B cell (primary cell): ENCODE data around the gene COL25A1. TPM values are rescaled to one million over a fixed set of nuclear protein-coding genes. Genes with fewer than 3 reads are reported as not detected.

Experiments used
- ATAC-seq: fragments of 200-7000 bp; cut with Tn5 transposase; one replicate; pipeline ENCODE4 v1.10.0; 2021; ENCODE audit warnings: low read depth, mild to moderate bottlenecking, moderate number of reproducible peaks, moderate library complexity
- CTCF ChIA-PET: fragments of 350-600 bp; sonication (Branson Sonifier 250); formaldehyde crosslinking; loops from one replicate; lab custom pipeline; 2021; ENCODE audit warnings: antibody characterized with exemption, inconsistent platforms; lab: Charles Lee
- POLR2A ChIA-PET: fragments of 350-600 bp; sonication (Branson Sonifier 250); formaldehyde crosslinking; loops from one replicate; lab custom pipeline; 2021; ENCODE audit warnings: antibody characterized with exemption; lab: Charles Lee
- DNase-seq: peaks from one replicate; pipeline ENCODE4 v3.0.0; 2013
- H2AFZ ChIP-seq: 2 replicates; pipeline ENCODE4 v1.6.1; 2012; ENCODE audit warnings: mild to moderate bottlenecking, low read depth, low read length; ENCODE audit not compliant: insufficient read depth, poor library complexity, severe bottlenecking
- H3K27ac ChIP-seq, 2 donors: 1 replicate in 1 of 2; 2 replicates in 1 of 2; pipeline ENCODE4 v1.5.1; 2012 to 2013; ENCODE audit warnings: low read length in 2 of 2, mild to moderate bottlenecking in 2 of 2, moderate library complexity in 1 of 2
- H3K27me3 ChIP-seq, 4 experiments: fragments of 200-600 bp in 1 of 4; sonication (generic) in 1 of 4; replicated peaks in 1 of 4; 1 replicate in 2 of 4; 2 replicates in 2 of 4; pipeline versions ENCODE4 v1.6.1 to v1.7.0; 2013 to 2016; ENCODE audit warnings: low read length in 3 of 4, mild to moderate bottlenecking in 2 of 4, mixed read lengths in 1 of 4, moderate library complexity in 1 of 4; ENCODE audit not compliant: insufficient read depth in 4 of 4, control insufficient read depth in 3 of 4; ENCODE audit errors: control extremely low read depth in 1 of 4
- H3K36me3 ChIP-seq, 2 experiments: replicated peaks in 1 of 2; 1 replicate in 1 of 2; 2 replicates in 1 of 2; pipeline versions ENCODE4 v1.6.1 to v1.7.1; 2013; ENCODE audit warnings: low read length in 1 of 2; ENCODE audit not compliant: insufficient read depth in 2 of 2, control insufficient read depth in 1 of 2; ENCODE audit errors: control extremely low read depth in 1 of 2, extremely low read depth in 1 of 2
- H3K4me1 ChIP-seq, 2 donors: fragments of 200-600 bp in 1 of 2; sonication (generic) in 1 of 2; 1 replicate in 1 of 2; 2 replicates in 1 of 2; pipeline versions ENCODE4 v1.5.1 to v1.6.1; 2013 to 2017; ENCODE audit warnings: low read length in 2 of 2; ENCODE audit not compliant: control insufficient read depth in 2 of 2, insufficient read depth in 2 of 2
- H3K4me2 ChIP-seq: replicated peaks from 2 replicates; pipeline ENCODE3; 2012; ENCODE audit warnings: mild to moderate bottlenecking, low read depth, low read length; ENCODE audit not compliant: poor library complexity, severe bottlenecking
- H3K4me3 ChIP-seq, 5 experiments: fragments of 200-600 bp in 1 of 5; sonication (generic) in 1 of 5; 1 replicate in 3 of 5; 2 replicates in 2 of 5; pipeline versions ENCODE4 v1.5.1 to v1.7.0; 2011 to 2016; ENCODE audit warnings: low read length in 4 of 5, mild to moderate bottlenecking in 4 of 5, low read depth in 2 of 5, control low read depth in 1 of 5, moderate library complexity in 1 of 5; ENCODE audit not compliant: insufficient read depth in 1 of 5; ENCODE audit errors: control extremely low read depth in 1 of 5, extremely low read depth in 1 of 5
- H3K79me2 ChIP-seq: fragments of 200-600 bp; sonication (generic); one replicate; pipeline ENCODE4 v1.6.0; 2016; ENCODE audit warnings: low read length; ENCODE audit not compliant: control insufficient read depth, insufficient read depth
- H3K9ac ChIP-seq: fragments of 200-600 bp; sonication (generic); 2 replicates; pipeline ENCODE4 v1.6.1; 2017; ENCODE audit warnings: mild to moderate bottlenecking, low read length, moderate library complexity
- H3K9me3 ChIP-seq, 3 donors: one replicate each; pipeline versions ENCODE4 v1.6.1 to v1.7.1; 2013; ENCODE audit warnings: low read length in 2 of 3; ENCODE audit not compliant: control insufficient read depth in 2 of 3, insufficient read depth in 1 of 3; ENCODE audit errors: control extremely low read depth in 1 of 3
- H4K20me1 ChIP-seq: 2 replicates; pipeline ENCODE4 v1.6.0; 2012; ENCODE audit warnings: mild to moderate bottlenecking, low read length; ENCODE audit not compliant: insufficient read depth, control insufficient read depth, poor library complexity, severe bottlenecking
- H3K27ac Mint-ChIP-seq: one replicate; pipeline ENCODE4 v1.8.0; 2021; ENCODE audit warnings: mixed read lengths
- H3K27me3 Mint-ChIP-seq: one replicate; pipeline ENCODE4 v1.8.0; 2021; ENCODE audit warnings: mixed read lengths
- H3K4me1 Mint-ChIP-seq: one replicate; pipeline ENCODE4 v1.8.0; 2021; ENCODE audit warnings: mixed read lengths
- H3K4me3 Mint-ChIP-seq: one replicate; pipeline ENCODE4 v1.8.0; 2021; ENCODE audit warnings: mixed read lengths
- H3K9me3 Mint-ChIP-seq: one replicate; pipeline ENCODE4 v1.8.0; 2022; ENCODE audit warnings: mixed read lengths; ENCODE audit not compliant: insufficient read depth
- CTCF ChIP-seq: fragments of 200-600 bp; IDR thresholded peaks from one replicate; pipeline ENCODE4 v1.8.0; 2022; ENCODE audit warnings: antibody characterized with exemption, mild to moderate bottlenecking
- EZH2 ChIP-seq: IDR thresholded peaks from 2 replicates; pipeline ENCODE4 v1.6.1; 2012; ENCODE audit warnings: borderline replicate concordance, low read depth, mild to moderate bottlenecking, moderate library complexity, low read length; ENCODE audit not compliant: insufficient read depth, poor library complexity, severe bottlenecking
- WGBS: methylation state at CpG from one replicate; pipeline ENCODE4 v1.1.5; 2013; ENCODE audit warnings: missing lambda C conversion rate; ENCODE audit not compliant: insufficient coverage; 5-methylcytosine and 5-hydroxymethylcytosine counted together
- intact Hi-C: fragments of 100-400 bp; cut with micrococcal nuclease; formaldehyde crosslinking; loops from one replicate; pipeline ENCODE4 v1.10.0; 2022
- polyA plus RNA-seq: library from polyadenylated mRNA; depleted of rRNA; stranded (reverse); fragments of >200 nt; gene quantifications from 2 replicates; pipeline ENCODE4 v1.2.3, GENCODE V29; 2012
- total RNA-seq, 2 donors: library from RNA; stranded (reverse); fragments of 120-200 nt in 1 of 2; gene quantifications; 1 replicate in 1 of 2; 2 replicates in 1 of 2; pipeline versions ENCODE4 v1.2.3 to v1.2.4, GENCODE V29; 2013 to 2022

The COL25A1 gene
- total and polyA plus RNA-seq, 2 donors (not counting 1 experiment from before 2014, with no cell fraction given), result not detected

GRCh38 chr4:108982402-108983185 is 319.9 kb downstream of the COL25A1 start:
- H3K27me3 Mint-ChIP-seq, result peaks cover 5% of the 10 kb centered on the region
- H3K4me1 Mint-ChIP-seq, result no peaks in the 10 kb centered on the region
- no peak overlapping the region for H3K4me3 Mint-ChIP-seq
- Histone ChIP-seq H3K27me3 (no peaks in the 10 kb centered on the region), H3K9me3 (peaks cover 0 to 4% (median 0%) of the 10 kb centered on the region in 3 donors), H3K36me3 (no peaks in the 10 kb centered on the region), H3K4me1 (no peaks in the 10 kb centered on the region), H4K20me1 (no peaks in the 10 kb centered on the region), H3K27ac (no peak overlapping the region), H3K79me2 (no peaks in the 10 kb centered on the region), H3K4me3 (no peak overlapping the region), H3K9ac (no peak overlapping the region), H2AFZ (no peak overlapping the region), H3K4me2 (no peak overlapping the region)
- WGBS, result 100% methylated on average over 1 of the region's 6 CpGs
- DNase-seq (no peak), ATAC-seq (no peak)
- ChIA-PET CTCF (no interaction called here), POLR2A (no interaction called here)
- H3K9me3 Mint-ChIP-seq, result no peaks in the 10 kb centered on the region
- intact Hi-C loops, result no loop called here
- no peak overlapping the region for H3K27ac Mint-ChIP-seq
- TF ChIP-seq CTCF, result no peak
- no peak for TF ChIP-seq EZH2

- Histone ChIP-seq H3K4me2 (no peak overlapping the region), H3K79me2 (no peaks in the 10 kb centered on the region), H3K27ac (no peak overlapping the region), H3K4me3 (no peak overlapping the region), H3K9me3 (peaks cover 0 to 4% (median 0%) of the 10 kb centered on the region in 3 donors), H3K27me3 (no peaks in the 10 kb centered on the region), H4K20me1 (no peaks in the 10 kb centered on the region), H2AFZ (no peak overlapping the region), H3K4me1 (no peaks in the 10 kb centered on the region), H3K9ac (no peak overlapping the region), H3K36me3 (no peaks in the 10 kb centered on the region)
- no peaks in the 10 kb centered on the region for H3K4me1 Mint-ChIP-seq
- 91% methylated on average over 4 of the region's 10 CpGs for WGBS
- CTCF ChIA-PET, result no interaction called here
- no peaks in the 10 kb centered on the region for H3K9me3 Mint-ChIP-seq
- H3K4me3 Mint-ChIP-seq, result no peak overlapping the region
- intact Hi-C loops, result no loop called here
- ATAC-seq (no peak), DNase-seq (no peak)
- TF ChIP-seq EZH2 (no peak), CTCF (no peak)
- POLR2A ChIA-PET, result no interaction called here
- H3K27me3 Mint-ChIP-seq, result peaks cover 5% of the 10 kb centered on the region
- H3K27ac Mint-ChIP-seq, result no peak overlapping the region
Observed at GRCh38 chr4:108980455-108981239, 321.8 kb downstream of the COL25A1 start.
